K562 (cell line): Measurements from ENCODE around the gene TKTL1. TPM values are rescaled to one million over a fixed set of nuclear protein-coding genes. Genes with fewer than 3 reads are reported as not detected.

Experiments
- ATF7 ChIP-seq: fragments of 450-650 bp; IDR thresholded peaks from 2 replicates; pipeline ENCODE4 v1.7.1; 2014; ENCODE audit warnings: mild to moderate bottlenecking, moderate library complexity
- CBFA2T2 ChIP-seq: fragments of 450-650 bp; conservative IDR thresholded peaks from 2 replicates; pipeline ENCODE4 v1.6.1; 2017; ENCODE audit warnings: mild to moderate bottlenecking
- EGR1 ChIP-seq: fragments of 450-650 bp; conservative IDR thresholded peaks from 2 replicates; pipeline ENCODE4 v1.6.1; 2017; ENCODE audit warnings: mild to moderate bottlenecking
- MIER1 ChIP-seq: fragments of 450-650 bp; IDR thresholded peaks from 2 replicates; pipeline ENCODE4 v1.6.1; 2016; ENCODE audit warnings: antibody characterized with exemption, mild to moderate bottlenecking, low read depth
- NELFE ChIP-seq: IDR thresholded peaks from 2 replicates; pipeline ENCODE4 v1.6.1; 2011; ENCODE audit warnings: mild to moderate bottlenecking; ENCODE audit not compliant: insufficient read depth, insufficient read length
- NR2F6 ChIP-seq: fragments of 450-650 bp; formaldehyde crosslinking; IDR thresholded peaks from 2 replicates; pipeline ENCODE4 v1.4.0; 2020; ENCODE audit warnings: mild to moderate bottlenecking
- SOX6 ChIP-seq: fragments of 450-650 bp; IDR thresholded peaks from 2 replicates; pipeline ENCODE4 v1.6.1; 2014; ENCODE audit warnings: mild to moderate bottlenecking
- ZBED1 ChIP-seq: IDR thresholded peaks from 2 replicates; pipeline ENCODE4 v1.6.1; 2014
- ZNF143 ChIP-seq: sonication (generic); formaldehyde crosslinking; IDR thresholded peaks from 2 replicates; pipeline ENCODE4 v1.9.0; 2022; ENCODE audit warnings: mild to moderate bottlenecking, missing genetic modification reagents
- ZNF217 ChIP-seq: sonication (generic); formaldehyde crosslinking; IDR thresholded peaks from 2 replicates; pipeline ENCODE4 v1.8.0; 2022; ENCODE audit warnings: mild to moderate bottlenecking, missing genetic modification reagents
- polyA plus RNA-seq, 8 experiments: library from polyadenylated mRNA; depleted of rRNA in 4 of 8; stranded (reverse) in 5 of 8; unstranded in 3 of 8; fragments of >200 nt; fragmentation: Nextera tagmentation in 2 of 8; fragmentation: Illumina TruSeq in 1 of 8; extraction: Ambion mirVana in 2 of 8; extraction: Trizol in 1 of 8; gene quantifications; 2 replicates each; pipeline versions ENCODE4 v1.2.1 to v1.2.3, GENCODE V29; 2011 to 2014; ENCODE audit warnings: inconsistent platforms in 1 of 8, missing spikeins in 1 of 8
- total RNA-seq, 7 experiments: library from RNA; depleted of rRNA in 6 of 7; stranded (reverse); fragments of >200 nt in 6 of 7; fragmentation: Illumina TruSeq in 2 of 7; extraction: Trizol in 2 of 7; gene quantifications; 2 replicates each; pipeline versions ENCODE4 v1.2.1 to v1.2.3, GENCODE V29; 2011 to 2021; ENCODE audit warnings: low replicate concordance in 1 of 7
- TF ChIP-seq, protein P1 (sequence below), 2 experiments: fragments of 450-650 bp in 1 of 2; sonication (generic) in 1 of 2; formaldehyde crosslinking in 1 of 2; IDR thresholded peaks; 2 replicates each; pipeline versions ENCODE4 v1.7.1 to v1.9.0; 2016 to 2022; ENCODE audit warnings: inconsistent platforms in 1 of 2, mild to moderate bottlenecking in 1 of 2, missing genetic modification reagents in 1 of 2
- TF ChIP-seq, protein P2 (sequence below): fragments of 450-650 bp; IDR thresholded peaks from 2 replicates; pipeline ENCODE4 v1.6.1; 2018; ENCODE audit warnings: mild to moderate bottlenecking, low read depth; ENCODE audit not compliant: partially characterized antibody
- TF ChIP-seq, protein P3 (sequence below): fragments of 450-650 bp; IDR thresholded peaks from 2 replicates; pipeline ENCODE4 v1.6.1; 2014; ENCODE audit warnings: low read depth, mild to moderate bottlenecking, moderate library complexity, borderline replicate concordance

The TKTL1 gene
- total and polyA plus RNA-seq, 9 of the 15 experiments (the other 6 are each of a cell fraction or from before 2014, with no cell fraction given): 0.18 to 0.71 (median 0.38) TPM

DNA sequence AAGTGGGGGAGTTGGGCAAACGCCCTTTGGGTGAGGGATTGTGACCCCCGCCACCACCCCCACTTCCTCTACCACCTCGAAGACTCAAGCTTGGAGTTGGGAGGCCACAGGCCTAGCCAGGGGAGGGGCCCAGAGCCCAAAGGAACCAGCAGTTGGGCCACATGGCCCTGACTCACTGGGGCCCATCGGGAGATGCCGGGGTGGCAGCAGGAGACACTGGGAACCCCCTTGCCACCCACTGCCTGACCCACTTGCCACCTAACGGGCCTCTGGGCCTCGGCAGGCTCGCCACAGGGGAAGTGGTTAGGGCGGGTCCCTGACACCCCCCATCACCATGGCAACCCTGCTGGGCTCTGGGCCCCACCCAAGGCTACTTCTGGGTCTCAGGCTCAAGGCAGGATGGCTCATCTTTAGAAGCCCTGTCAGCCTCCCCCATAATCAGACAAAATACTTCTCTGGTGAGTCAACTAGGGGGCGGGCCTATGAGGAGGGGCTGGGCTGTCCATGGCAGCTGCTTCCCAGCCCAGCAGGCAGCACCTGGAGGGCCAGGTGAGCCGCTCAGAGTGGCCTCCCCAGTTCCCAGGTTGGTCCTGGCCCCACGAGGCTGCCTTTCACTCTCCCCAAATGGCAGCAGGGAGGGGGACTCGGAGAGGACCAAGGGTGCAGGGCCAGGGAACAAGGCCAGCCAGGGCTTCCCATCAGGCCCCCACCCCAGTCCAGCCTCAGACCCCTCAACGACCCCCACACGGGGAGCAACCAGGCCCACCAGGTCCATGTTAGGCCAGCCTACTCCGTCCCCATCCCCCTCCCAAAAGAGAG lies 73.2 kb downstream of the TKTL1 start (continued):
- TF ChIP-seq, protein P1, sequence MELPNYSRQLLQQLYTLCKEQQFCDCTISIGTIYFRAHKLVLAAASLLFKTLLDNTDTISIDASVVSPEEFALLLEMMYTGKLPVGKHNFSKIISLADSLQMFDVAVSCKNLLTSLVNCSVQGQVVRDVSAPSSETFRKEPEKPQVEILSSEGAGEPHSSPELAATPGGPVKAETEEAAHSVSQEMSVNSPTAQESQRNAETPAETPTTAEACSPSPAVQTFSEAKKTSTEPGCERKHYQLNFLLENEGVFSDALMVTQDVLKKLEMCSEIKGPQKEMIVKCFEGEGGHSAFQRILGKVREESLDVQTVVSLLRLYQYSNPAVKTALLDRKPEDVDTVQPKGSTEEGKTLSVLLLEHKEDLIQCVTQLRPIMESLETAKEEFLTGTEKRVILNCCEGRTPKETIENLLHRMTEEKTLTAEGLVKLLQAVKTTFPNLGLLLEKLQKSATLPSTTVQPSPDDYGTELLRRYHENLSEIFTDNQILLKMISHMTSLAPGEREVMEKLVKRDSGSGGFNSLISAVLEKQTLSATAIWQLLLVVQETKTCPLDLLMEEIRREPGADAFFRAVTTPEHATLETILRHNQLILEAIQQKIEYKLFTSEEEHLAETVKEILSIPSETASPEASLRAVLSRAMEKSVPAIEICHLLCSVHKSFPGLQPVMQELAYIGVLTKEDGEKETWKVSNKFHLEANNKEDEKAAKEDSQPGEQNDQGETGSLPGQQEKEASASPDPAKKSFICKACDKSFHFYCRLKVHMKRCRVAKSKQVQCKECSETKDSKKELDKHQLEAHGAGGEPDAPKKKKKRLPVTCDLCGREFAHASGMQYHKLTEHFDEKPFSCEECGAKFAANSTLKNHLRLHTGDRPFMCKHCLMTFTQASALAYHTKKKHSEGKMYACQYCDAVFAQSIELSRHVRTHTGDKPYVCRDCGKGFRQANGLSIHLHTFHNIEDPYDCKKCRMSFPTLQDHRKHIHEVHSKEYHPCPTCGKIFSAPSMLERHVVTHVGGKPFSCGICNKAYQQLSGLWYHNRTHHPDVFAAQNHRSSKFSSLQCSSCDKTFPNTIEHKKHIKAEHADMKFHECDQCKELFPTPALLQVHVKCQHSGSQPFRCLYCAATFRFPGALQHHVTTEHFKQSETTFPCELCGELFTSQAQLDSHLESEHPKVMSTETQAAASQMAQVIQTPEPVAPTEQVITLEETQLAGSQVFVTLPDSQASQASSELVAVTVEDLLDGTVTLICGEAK (IDR thresholded peaks at IDR 0.05): no peak
- TF ChIP-seq, protein P1 (CRISPR knock-in tag; IDR thresholded peaks at IDR 0.05): no peak
- TF ChIP-seq ZNF143 (CRISPR knock-in tag): no peak
- TF ChIP-seq, protein P2, sequence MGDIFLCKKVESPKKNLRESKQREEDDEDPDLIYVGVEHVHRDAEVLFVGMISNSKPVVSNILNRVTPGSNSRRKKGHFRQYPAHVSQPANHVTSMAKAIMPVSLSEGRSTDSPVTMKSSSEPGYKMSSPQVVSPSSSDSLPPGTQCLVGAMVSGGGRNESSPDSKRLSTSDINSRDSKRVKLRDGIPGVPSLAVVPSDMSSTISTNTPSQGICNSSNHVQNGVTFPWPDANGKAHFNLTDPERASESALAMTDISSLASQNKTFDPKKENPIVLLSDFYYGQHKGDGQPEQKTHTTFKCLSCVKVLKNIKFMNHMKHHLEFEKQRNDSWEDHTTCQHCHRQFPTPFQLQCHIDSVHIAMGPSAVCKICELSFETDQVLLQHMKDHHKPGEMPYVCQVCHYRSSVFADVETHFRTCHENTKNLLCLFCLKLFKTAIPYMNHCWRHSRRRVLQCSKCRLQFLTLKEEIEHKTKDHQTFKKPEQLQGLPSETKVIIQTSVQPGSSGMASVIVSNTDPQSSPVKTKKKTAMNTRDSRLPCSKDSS: no peak
- TF ChIP-seq EGR1: peak; percentile 50
- no peak for TF ChIP-seq NR2F6 (CRISPR knock-in tag)
- TF ChIP-seq NELFE: no peak
- TF ChIP-seq CBFA2T2: no peak
- TF ChIP-seq MIER1: no peak
- TF ChIP-seq ATF7: peak; percentile 74
- no peak for TF ChIP-seq SOX6
- TF ChIP-seq ZBED1: no peak
- TF ChIP-seq ZNF217 (CRISPR knock-in tag): no peak
- TF ChIP-seq, protein P3, sequence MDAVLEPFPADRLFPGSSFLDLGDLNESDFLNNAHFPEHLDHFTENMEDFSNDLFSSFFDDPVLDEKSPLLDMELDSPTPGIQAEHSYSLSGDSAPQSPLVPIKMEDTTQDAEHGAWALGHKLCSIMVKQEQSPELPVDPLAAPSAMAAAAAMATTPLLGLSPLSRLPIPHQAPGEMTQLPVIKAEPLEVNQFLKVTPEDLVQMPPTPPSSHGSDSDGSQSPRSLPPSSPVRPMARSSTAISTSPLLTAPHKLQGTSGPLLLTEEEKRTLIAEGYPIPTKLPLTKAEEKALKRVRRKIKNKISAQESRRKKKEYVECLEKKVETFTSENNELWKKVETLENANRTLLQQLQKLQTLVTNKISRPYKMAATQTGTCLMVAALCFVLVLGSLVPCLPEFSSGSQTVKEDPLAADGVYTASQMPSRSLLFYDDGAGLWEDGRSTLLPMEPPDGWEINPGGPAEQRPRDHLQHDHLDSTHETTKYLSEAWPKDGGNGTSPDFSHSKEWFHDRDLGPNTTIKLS: no peak
